Sigmoid colon (tissue), 7 donors: ENCODE data around the gene PAF1. TPM values are rescaled to one million over a fixed set of nuclear protein-coding genes. Genes with fewer than 3 reads are reported as not detected.

ENCODE experiments used
- DNase-seq: peaks from one replicate; pipeline ENCODE4 v3.0.0-alpha.2; 2019
- H3K27ac ChIP-seq, 4 donors: fragments of 200-600 bp; sonication (generic); one replicate each; pipeline ENCODE4 v1.5.1; 2016 to 2019; ENCODE audit warnings: mild to moderate bottlenecking in 1 of 4
- H3K27me3 ChIP-seq, 3 donors: fragments of 200-600 bp; sonication (generic); one replicate each; pipeline ENCODE4 v1.5.1; 2019; ENCODE audit warnings: mild to moderate bottlenecking in 1 of 3
- H3K36me3 ChIP-seq, 4 donors: fragments of 200-600 bp; sonication (generic); one replicate each; pipeline ENCODE4 v1.5.1; 2016 to 2019
- H3K4me1 ChIP-seq, 4 donors: fragments of 200-600 bp; sonication (generic); one replicate each; pipeline ENCODE4 v1.5.1; 2017 to 2019
- H3K4me3 ChIP-seq, 4 donors: fragments of 200-600 bp; sonication (generic); one replicate each; pipeline ENCODE4 v1.5.1; 2017 to 2019; ENCODE audit warnings: mild to moderate bottlenecking in 2 of 4, moderate library complexity in 1 of 4
- H3K9me3 ChIP-seq, 4 donors: fragments of 200-600 bp in 3 of 4; sonication (generic) in 3 of 4; one replicate each; pipeline versions ENCODE4 v1.5.1 to v1.6.1; 2013 to 2019
- CTCF ChIP-seq, 4 experiments: fragments of 450-650 bp in 3 of 4; fragments of 200-600 bp in 1 of 4; IDR thresholded peaks; one replicate each; pipeline ENCODE4 v1.5.1; 2016 to 2019; ENCODE audit warnings: antibody characterized with exemption in 4 of 4, mild to moderate bottlenecking in 3 of 4, moderate library complexity in 2 of 4
- EP300 ChIP-seq, 4 donors: sonication (generic); formaldehyde crosslinking; IDR thresholded peaks; one replicate each; pipeline ENCODE4 v1.6.1; 2017; ENCODE audit warnings: antibody characterized with exemption in 4 of 4
- POLR2A ChIP-seq, 2 donors: fragments of 450-650 bp; IDR thresholded peaks; one replicate each; pipeline ENCODE4 v1.6.1; 2016; ENCODE audit warnings: antibody characterized with exemption in 2 of 2, mild to moderate bottlenecking in 2 of 2, moderate library complexity in 2 of 2
- POLR2AphosphoS5 ChIP-seq, 4 donors: sonication (generic); formaldehyde crosslinking; IDR thresholded peaks; one replicate each; pipeline ENCODE4 v1.6.1; 2017; ENCODE audit warnings: antibody characterized with exemption in 4 of 4
- WGBS, 2 donors: extraction: QIAGEN DNeasy Blood & Tissue Kit; methylation state at CpG; one replicate each; pipeline ENCODE4 v1.1.7; 2013; 5-methylcytosine and 5-hydroxymethylcytosine counted together
- intact Hi-C: fragments of 100-400 bp; cut with DNase I; formaldehyde crosslinking; loops from one replicate; pipeline ENCODE4 v1.15.1; 2023
- polyA plus RNA-seq, 3 donors: library from polyadenylated mRNA; stranded (reverse); fragments of 200-250 nt; gene quantifications; one replicate each; pipeline ENCODE4 v1.2.3, GENCODE V29; 2013
- total RNA-seq, 4 donors: library from RNA; depleted of rRNA; stranded (reverse); fragments of >200 nt; gene quantifications; one replicate each; pipeline ENCODE4 v1.1.0, GENCODE V29; 2016
- donor health status: healthy with polysubstance abuse.
- donor health status: Bipolar disorder and iron deficiency.
- donor health status: healthy.

The PAF1 gene
- total and polyA plus RNA-seq, 7 donors, result 28.2 to 51.8 (median 37.7) TPM

GRCh38 chr19:39369200-39369599 lies 21.7 kb downstream of the PAF1 start:
- intact Hi-C loops, result no loop called here
- Histone ChIP-seq H3K27ac (no peak overlapping the region), H3K4me3 (no peak overlapping the region), H3K9me3 (no peaks in the 10 kb centered on the region), H3K36me3 (peaks cover 13 to 66% (median 28%) of the 10 kb centered on the region in 4 donors), H3K4me1 (peaks cover 0 to 30% (median 24%) of the 10 kb centered on the region in 4 donors), H3K27me3 (no peaks in the 10 kb centered on the region)
- WGBS, 2 donors, result 88 to 91% methylated on average over 2 of the region's 2 CpGs
- DNase-seq, result no peak
- no peak for TF ChIP-seq POLR2AphosphoS5 (IDR thresholded peaks at IDR 0.05)
- no peak for TF ChIP-seq EP300 (IDR thresholded peaks at IDR 0.05)
- TF ChIP-seq CTCF (IDR thresholded peaks at IDR 0.05), result no peak
- TF ChIP-seq POLR2A (IDR thresholded peaks at IDR 0.05), result no peak

- no peak for DNase-seq
- H3K4me1 ChIP-seq, result peaks cover 0 to 21% (median 5%) of the 10 kb centered on the region in 4 donors
- no peaks in the 10 kb centered on the region for H3K27me3 ChIP-seq
- peaks cover 10 to 90% (median 28%) of the 10 kb centered on the region in 4 donors for H3K36me3 ChIP-seq
- peak overlapping the region in 3 of 4 donors; percentile 64 to 77 (median 69) for H3K27ac ChIP-seq
- H3K4me3 ChIP-seq, result no peak overlapping the region
- H3K9me3 ChIP-seq, result no peaks in the 10 kb centered on the region
- 100% methylated on average over 1 of the region's 1 CpG for WGBS, 2 donors
- intact Hi-C loops, result no loop called here
- no peak for TF ChIP-seq EP300 (IDR thresholded peaks at IDR 0.05)
- no peak for TF ChIP-seq CTCF (IDR thresholded peaks at IDR 0.05)
- TF ChIP-seq POLR2AphosphoS5 (IDR thresholded peaks at IDR 0.05), result no peak
- TF ChIP-seq POLR2A (IDR thresholded peaks at IDR 0.05), result no peak
Measured at GRCh38 chr19:39365531-39365930, 25.4 kb downstream of the PAF1 start.

- intact Hi-C loops, result no loop called here
- no peaks in the 10 kb centered on the region for H3K9me3 ChIP-seq
- H3K4me1 ChIP-seq, result peaks cover 0 to 21% (median 5%) of the 10 kb centered on the region in 4 donors
- DNase-seq, result peak; percentile 86
- no peak for TF ChIP-seq POLR2A (IDR thresholded peaks at IDR 0.05)
- no peak for TF ChIP-seq CTCF (IDR thresholded peaks at IDR 0.05)
- peak in 3 of 4 donors; percentile 23 to 38 (median 31) for TF ChIP-seq POLR2AphosphoS5 (IDR thresholded peaks at IDR 0.05)
- peak in 1 of 4 donors; percentile 3 for TF ChIP-seq EP300 (IDR thresholded peaks at IDR 0.05)
- no peaks in the 10 kb centered on the region for H3K27me3 ChIP-seq
- WGBS, 2 donors, result 73 to 80% methylated on average over 5 of the region's 5 CpGs
- H3K27ac ChIP-seq, result peak overlapping the region; percentile 54 to 77 (median 66)
- peaks cover 2 to 91% (median 22%) of the 10 kb centered on the region in 4 donors for H3K36me3 ChIP-seq
- H3K4me3 ChIP-seq, result no peak overlapping the region
Measured at GRCh38 chr19:39363901-39364457, 26.9 kb downstream of the PAF1 start.

GRCh38 chr19:39362682-39363657 lies 27.9 kb downstream of the PAF1 start:
- TF ChIP-seq CTCF (IDR thresholded peaks at IDR 0.05) (no peak), POLR2AphosphoS5 (IDR thresholded peaks at IDR 0.05) (no peak), POLR2A (IDR thresholded peaks at IDR 0.05) (no peak), EP300 (IDR thresholded peaks at IDR 0.05) (no peak)
- no peak overlapping the region for H3K4me3 ChIP-seq
- 68 to 75% methylated on average over 6 of the region's 6 CpGs for WGBS, 2 donors
- intact Hi-C loops, result no loop called here
- no peaks in the 10 kb centered on the region for H3K9me3 ChIP-seq
- peak overlapping the region; percentile 54 to 77 (median 62) for H3K27ac ChIP-seq
- H3K27me3 ChIP-seq, result no peaks in the 10 kb centered on the region
- H3K4me1 ChIP-seq, result peaks cover 0 to 21% (median 5%) of the 10 kb centered on the region in 4 donors
- DNase-seq, result no peak
- H3K36me3 ChIP-seq, result peaks cover 3 to 91% (median 27%) of the 10 kb centered on the region in 4 donors
